A673 (cell line): ENCODE data around the gene THAP3. TPM values are rescaled to one million over a fixed set of nuclear protein-coding genes. Genes with fewer than 3 reads are reported as not detected.
"Not testable (repeated sequence)": the region's sequence is repeated elsewhere in the genome, so short reads cannot be mapped to it uniquely, and the experiment has no call there.

Experiments used
- BruUV-seq: library from RNA; stranded (reverse); fragments of 400-500 nt; replicated peaks from 2 replicates; lab custom pipeline; 2021; lab: Mats Ljungman, UMichigan
- CTCF ChIA-PET: fragments of 300-600 bp; sonication (Branson Sonifier 250); formaldehyde crosslinking; loops from one replicate; lab custom pipeline; 2022; ENCODE audit warnings: antibody characterized with exemption; lab: Charles Lee
- POLR2A ChIA-PET: fragments of 300-600 bp; sonication (Branson Sonifier 250); formaldehyde crosslinking; loops from one replicate; lab custom pipeline; 2022; ENCODE audit warnings: antibody characterized with exemption; ENCODE audit not compliant: low non-redundant PET; lab: Charles Lee
- DNase-seq: peaks from one replicate; pipeline ENCODE4 v3.0.0-alpha.2; 2015; ENCODE audit warnings: low spot score
- H3K27ac ChIP-seq: fragments of 200-600 bp; sonication (generic); 2 replicates; pipeline ENCODE4 v1.5.1; 2016; ENCODE audit warnings: mixed run types, low read depth, mild to moderate bottlenecking, mixed read lengths, antibody characterized with exemption, low read length; ENCODE audit not compliant: poor library complexity, severe bottlenecking
- H3K27me3 ChIP-seq: fragments of 200-600 bp; sonication (generic); replicated peaks from 2 replicates; pipeline ENCODE4 v1.6.1; 2017; ENCODE audit warnings: mixed run types, low read depth, mild to moderate bottlenecking, mixed read lengths, antibody characterized with exemption, low read length; ENCODE audit not compliant: insufficient read depth, poor library complexity
- H3K36me3 ChIP-seq: fragments of 200-600 bp; sonication (generic); 2 replicates; pipeline ENCODE4 v1.6.1; 2016; ENCODE audit warnings: mixed run types, mild to moderate bottlenecking, mixed read lengths, antibody characterized with exemption, low read length; ENCODE audit not compliant: insufficient read depth, poor library complexity, severe bottlenecking
- H3K4me1 ChIP-seq: fragments of 200-600 bp; sonication (generic); 2 replicates; pipeline ENCODE4 v1.6.1; 2017; ENCODE audit warnings: mixed run types, mild to moderate bottlenecking, mixed read lengths, antibody characterized with exemption, low read length; ENCODE audit not compliant: insufficient read depth, poor library complexity, severe bottlenecking
- H3K4me3 ChIP-seq: fragments of 200-600 bp; sonication (generic); 2 replicates; pipeline ENCODE4 v1.5.1; 2016; ENCODE audit warnings: low read depth, mixed run types, mild to moderate bottlenecking, mixed read lengths, low read length; ENCODE audit not compliant: poor library complexity, severe bottlenecking
- H3K9me3 ChIP-seq: fragments of 200-600 bp; sonication (generic); 2 replicates; pipeline ENCODE4 v1.6.1; 2016; ENCODE audit warnings: mixed run types, low read depth, mild to moderate bottlenecking, mixed read lengths, antibody characterized with exemption, low read length; ENCODE audit not compliant: poor library complexity, severe bottlenecking
- CTCF ChIP-seq: fragments of 300-800, 200-600 bp; sonication (generic); conservative IDR thresholded peaks from 2 replicates; pipeline ENCODE4 v1.5.1; 2017; ENCODE audit warnings: low read depth, mild to moderate bottlenecking, antibody characterized with exemption, low read length, moderate library complexity, mixed read lengths
- EZH2 ChIP-seq: fragments of 200-600 bp; sonication (generic); IDR thresholded peaks from 2 replicates; pipeline ENCODE4 v1.6.1; 2017; ENCODE audit warnings: borderline replicate concordance, low read depth, mild to moderate bottlenecking, mixed read lengths, antibody characterized with exemption, low read length; ENCODE audit not compliant: poor library complexity, severe bottlenecking
- intact Hi-C: fragments of 100-400 bp; cut with micrococcal nuclease; formaldehyde crosslinking; loops from one replicate; pipeline ENCODE4 v1.10.0; 2022; ENCODE audit not compliant: unreplicated experiment
- total RNA-seq: library from RNA; stranded (reverse); gene quantifications from 2 replicates; pipeline ENCODE4 v1.2.3, GENCODE V29; 2021

Gene THAP3
- total RNA-seq, 1 experiment from 2014 or later = 23.6 TPM

- intact Hi-C loops = no loop called here
- ChIA-PET CTCF (no interaction called here), POLR2A (no interaction called here)
- H3K27me3 ChIP-seq = no peaks in the 10 kb centered on the region
- no peaks in the 10 kb centered on the region for H3K4me1 ChIP-seq
- H3K27ac ChIP-seq = no peak overlapping the region
- H3K4me3 ChIP-seq = no peak overlapping the region
- TF ChIP-seq EZH2 (no peak), CTCF (no peak)
- no peaks in the 10 kb centered on the region for H3K9me3 ChIP-seq
- peaks cover 68% of the 10 kb centered on the region for H3K36me3 ChIP-seq
- DNase-seq = no peak
- BruUV-seq = no TSS peak
These were observed 13.1 kb downstream of the THAP3 start for GRCh38 chr1:6637770-6638169.

- Histone ChIP-seq H3K36me3 (peaks cover 63% of the 10 kb centered on the region), H3K27me3 (no peaks in the 10 kb centered on the region), H3K4me1 (no peaks in the 10 kb centered on the region), H3K27ac (no peak overlapping the region), H3K4me3 (no peak overlapping the region), H3K9me3 (no peaks in the 10 kb centered on the region)
- CTCF ChIA-PET = no interaction called here
- intact Hi-C loops = no loop called here
- DNase-seq = no peak
- POLR2A ChIA-PET = no interaction called here
- no TSS peak for BruUV-seq
- TF ChIP-seq CTCF (no peak), EZH2 (no peak)
These were observed 13.6 kb downstream of the THAP3 start for GRCh38 chr1:6638226-6638625.

GRCh38 chr1:6640867-6641266 lies 16.2 kb downstream of the THAP3 start:
- DNase-seq, H3K9me3 ChIP-seq, H3K27ac ChIP-seq, intact Hi-C loops, H3K27me3 ChIP-seq, H3K4me3 ChIP-seq, POLR2A ChIA-PET, H3K4me1 ChIP-seq, CTCF ChIA-PET, BruUV-seq: not testable (repeated sequence)
- peaks cover 54% of the 10 kb centered on the region for H3K36me3 ChIP-seq

- Histone ChIP-seq H3K9me3 (no peaks in the 10 kb centered on the region), H3K36me3 (peaks cover 23% of the 10 kb centered on the region), H3K27me3 (no peaks in the 10 kb centered on the region), H3K4me1 (no peaks in the 10 kb centered on the region), H3K27ac (no peak overlapping the region), H3K4me3 (no peak overlapping the region)
- ChIA-PET POLR2A (no interaction called here), CTCF (no interaction called here)
- intact Hi-C loops = no loop called here
- no TSS peak for BruUV-seq
- TF ChIP-seq CTCF (no peak), EZH2 (no peak)
- no peak for DNase-seq
These were observed 20.4 kb downstream of the THAP3 start for GRCh38 chr1:6645018-6645417.
